GM13976 (cell line): Measurements from ENCODE around the gene FBXO3.

Source experiments
- DNase-seq: peaks from one replicate; pipeline ENCODE4 v3.0.0; 2012; ENCODE audit warnings: low spot score
- CTCF ChIP-seq: IDR thresholded peaks from 2 replicates; pipeline ENCODE4 v1.5.1; 2012; ENCODE audit warnings: borderline replicate concordance, mild to moderate bottlenecking; ENCODE audit not compliant: insufficient read depth; ENCODE audit errors: extremely low read depth, missing control alignments, control extremely low read depth
- in situ Hi-C: fragments of 300-500 bp; cut with MboI; formaldehyde crosslinking; loops from one replicate; pipeline ENCODE4 v1.12.0; 2022; ENCODE audit warnings: low sequenced_read_pairs, mixed read lengths, inconsistent platforms; ENCODE audit not compliant: unreplicated experiment

Gene FBXO3

GRCh38 chr11:33772870-33773269 is 1.4 kb downstream of the FBXO3 start:
- TF ChIP-seq CTCF, result no peak
- in situ Hi-C loops, result no loop called here
- DNase-seq, result no peak

GRCh38 chr11:33772300-33772699 is 2.0 kb downstream of the FBXO3 start:
- DNase-seq, result no peak
- no peak for TF ChIP-seq CTCF
- in situ Hi-C loops, result no loop called here

GRCh38 chr11:33770236-33770635 is 4.1 kb downstream of the FBXO3 start:
- no peak for TF ChIP-seq CTCF
- in situ Hi-C loops, result no loop called here
- no peak for DNase-seq

GRCh38 chr11:33769542-33769941 is 4.8 kb downstream of the FBXO3 start:
- no peak for TF ChIP-seq CTCF
- DNase-seq, result no peak
- in situ Hi-C loops, result no loop called here

- in situ Hi-C loops, result no loop called here
- DNase-seq, result no peak
- no peak for TF ChIP-seq CTCF
These were observed 6.7 kb downstream of the FBXO3 start for GRCh38 chr11:33767624-33768023.

- no peak for DNase-seq
- in situ Hi-C loops, result no loop called here
- no peak for TF ChIP-seq CTCF
These were observed 8.2 kb downstream of the FBXO3 start for GRCh38 chr11:33766085-33766484.

GRCh38 chr11:33761471-33761870 is 12.8 kb downstream of the FBXO3 start:
- peak; percentile 53 for DNase-seq
- in situ Hi-C loops, result no loop called here
- no peak for TF ChIP-seq CTCF
